ENCODE results near the gene TFPI. TPM values are rescaled to one million over a fixed set of nuclear protein-coding genes. Genes with fewer than 3 reads are reported as not detected.
A peak's percentile ranks its signal among the peaks of the same experiment; 100 is the strongest.
"Not testable (repeated sequence)": the region's sequence is repeated elsewhere in the genome, so short reads cannot be mapped to it uniquely, and the experiment has no call there.

TFPI gene
- total RNA-seq, 1 donor from 2014 or later, result 325 TPM

- Mint-ChIP-seq H3K4me3 (ENCODE audit: unreplicated experiment) (no peak overlapping the region), H3K27ac (ENCODE audit: unreplicated experiment) (peak overlapping the region; percentile 23), H3K27me3 (ENCODE audit: unreplicated experiment) (no peaks in the 10 kb centered on the region), H3K9me3 (ENCODE audit: unreplicated experiment) (peaks cover 39% of the 10 kb centered on the region), H3K36me3 (ENCODE audit: unreplicated experiment) (peaks cover 54% of the 10 kb centered on the region), H3K4me1 (ENCODE audit: unreplicated experiment) (peaks cover 10% of the 10 kb centered on the region)
- no peak for DNase-seq (ENCODE audit: extremely low spot score, unreplicated experiment)
- TF ChIP-seq CTCF (IDR thresholded peaks at IDR 0.05), result no peak
Observed at GRCh38 chr2:187511356-187512315, 42.6 kb downstream of the TFPI start.

GRCh38 chr2:187510419-187511355 lies 43.5 kb downstream of the TFPI start:
- peaks cover 51% of the 10 kb centered on the region for H3K36me3 Mint-ChIP-seq (ENCODE audit: unreplicated experiment)
- peaks cover 13% of the 10 kb centered on the region for H3K4me1 Mint-ChIP-seq (ENCODE audit: unreplicated experiment)
- not testable (repeated sequence) for DNase-seq (ENCODE audit: extremely low spot score, unreplicated experiment); H3K4me3 Mint-ChIP-seq (ENCODE audit: unreplicated experiment); H3K27me3 Mint-ChIP-seq (ENCODE audit: unreplicated experiment)
- H3K27ac Mint-ChIP-seq (ENCODE audit: unreplicated experiment), result peak overlapping the region; percentile 23
- H3K9me3 Mint-ChIP-seq (ENCODE audit: unreplicated experiment), result peaks cover 39% of the 10 kb centered on the region

GRCh38 chr2:187509667-187510417 lies 44.4 kb downstream of the TFPI start:
- Mint-ChIP-seq H3K27me3 (ENCODE audit: unreplicated experiment) (no peaks in the 10 kb centered on the region), H3K27ac (ENCODE audit: unreplicated experiment) (no peak overlapping the region), H3K36me3 (ENCODE audit: unreplicated experiment) (peaks cover 48% of the 10 kb centered on the region), H3K9me3 (ENCODE audit: unreplicated experiment) (peaks cover 39% of the 10 kb centered on the region), H3K4me1 (ENCODE audit: unreplicated experiment) (peaks cover 18% of the 10 kb centered on the region), H3K4me3 (ENCODE audit: unreplicated experiment) (no peak overlapping the region)
- TF ChIP-seq CTCF (IDR thresholded peaks at IDR 0.05), result no peak
- DNase-seq (ENCODE audit: extremely low spot score, unreplicated experiment), result no peak

GRCh38 chr2:187506416-187506815 lies 47.8 kb downstream of the TFPI start:
- peaks cover 42% of the 10 kb centered on the region for H3K4me1 Mint-ChIP-seq (ENCODE audit: unreplicated experiment)
- H3K27me3 Mint-ChIP-seq (ENCODE audit: unreplicated experiment), result no peaks in the 10 kb centered on the region
- no peak for DNase-seq (ENCODE audit: extremely low spot score, unreplicated experiment)
- H3K27ac Mint-ChIP-seq (ENCODE audit: unreplicated experiment), result no peak overlapping the region
- peaks cover 41% of the 10 kb centered on the region for H3K36me3 Mint-ChIP-seq (ENCODE audit: unreplicated experiment)
- no peak for TF ChIP-seq CTCF (IDR thresholded peaks at IDR 0.05)
- H3K4me3 Mint-ChIP-seq (ENCODE audit: unreplicated experiment), result no peak overlapping the region
- peaks cover 30% of the 10 kb centered on the region for H3K9me3 Mint-ChIP-seq (ENCODE audit: unreplicated experiment)

GRCh38 chr2:187505065-187505672 lies 49.1 kb downstream of the TFPI start:
- Mint-ChIP-seq H3K4me3 (ENCODE audit: unreplicated experiment) (no peak overlapping the region), H3K4me1 (ENCODE audit: unreplicated experiment) (peaks cover 52% of the 10 kb centered on the region), H3K27me3 (ENCODE audit: unreplicated experiment) (no peaks in the 10 kb centered on the region), H3K9me3 (ENCODE audit: unreplicated experiment) (peaks cover 22% of the 10 kb centered on the region), H3K27ac (ENCODE audit: unreplicated experiment) (peak overlapping the region; percentile 18), H3K36me3 (ENCODE audit: unreplicated experiment) (peaks cover 28% of the 10 kb centered on the region)
- no peak for TF ChIP-seq CTCF (IDR thresholded peaks at IDR 0.05)
- no peak for DNase-seq (ENCODE audit: extremely low spot score, unreplicated experiment)

Data from osteocyte (in vitro differentiated cells).